OCI-LY7 (cell line): ENCODE data around the gene PRMT2. TPM values are rescaled to one million over a fixed set of nuclear protein-coding genes. Genes with fewer than 3 reads are reported as not detected.
A peak's percentile ranks its signal among the peaks of the same experiment; 100 is the strongest.

Source experiments
- BruUV-seq: library from RNA; stranded (reverse); fragments of 400-500 nt; replicated peaks from 2 replicates; lab custom pipeline; 2021; lab: Mats Ljungman, UMichigan
- CTCF ChIA-PET: fragments of 300-600 bp; sonication (Branson Sonifier 250); formaldehyde crosslinking; loops from one replicate; lab custom pipeline; 2022; ENCODE audit warnings: antibody characterized with exemption; ENCODE audit not compliant: unreplicated experiment; lab: Charles Lee
- POLR2A ChIA-PET: fragments of 300-600 bp; sonication (Branson Sonifier 250); formaldehyde crosslinking; loops from one replicate; lab custom pipeline; 2022; ENCODE audit warnings: antibody characterized with exemption; lab: Charles Lee
- DNase-seq: peaks from one replicate; pipeline ENCODE4 v3.0.0-alpha.2; 2015; ENCODE audit warnings: low spot score
- H2AFZ ChIP-seq: fragments of 200-600 bp; sonication (generic), shearing (Covaris generic); 2 replicates; pipeline ENCODE4 v1.6.1; 2014; ENCODE audit warnings: mild to moderate bottlenecking, antibody characterized with exemption, low read length, moderate library complexity
- H3K27ac ChIP-seq: fragments of 200-600 bp; sonication (generic); 2 replicates; pipeline ENCODE4 v1.5.1; 2014; ENCODE audit warnings: mixed run types, low read depth, mild to moderate bottlenecking, moderate library complexity, low read length, inconsistent platforms; ENCODE audit not compliant: poor library complexity, severe bottlenecking
- H3K36me3 ChIP-seq: fragments of 200-600 bp; sonication (generic); 2 replicates; pipeline ENCODE4 v1.6.1; 2014; ENCODE audit warnings: mild to moderate bottlenecking, antibody characterized with exemption, low read length, moderate library complexity, mixed read lengths; ENCODE audit not compliant: insufficient read depth
- H3K4me1 ChIP-seq: fragments of 200-600 bp; sonication (generic); 2 replicates; pipeline ENCODE4 v1.5.1; 2014; ENCODE audit warnings: mild to moderate bottlenecking, low read length; ENCODE audit not compliant: insufficient read depth, poor library complexity, severe bottlenecking
- H3K4me2 ChIP-seq: fragments of 200-600 bp; sonication (generic); 2 replicates; pipeline ENCODE4 v1.6.1; 2014; ENCODE audit warnings: mild to moderate bottlenecking, low read length
- H3K4me3 ChIP-seq: fragments of 200-600 bp; sonication (generic); 2 replicates; pipeline ENCODE4 v1.5.1; 2014; ENCODE audit warnings: mild to moderate bottlenecking, low read depth, low read length; ENCODE audit not compliant: poor library complexity, severe bottlenecking
- H3K79me2 ChIP-seq: fragments of 200-600 bp; sonication (generic); 2 replicates; pipeline ENCODE4 v1.6.1; 2016; ENCODE audit warnings: low read depth, mild to moderate bottlenecking, low read length, moderate library complexity, mixed read lengths; ENCODE audit not compliant: insufficient read depth
- H3K9me2 ChIP-seq: fragments of 200-600 bp; sonication (generic); 2 replicates; pipeline ENCODE4 v1.6.1; 2016; ENCODE audit warnings: mild to moderate bottlenecking, low read length, mixed read lengths; ENCODE audit not compliant: insufficient read depth
- H3K9me3 ChIP-seq: fragments of 200-600 bp; sonication (generic); 2 replicates; pipeline ENCODE4 v1.6.1; 2014; ENCODE audit warnings: mild to moderate bottlenecking, mixed run types, low read length, mixed read lengths
- H4K20me1 ChIP-seq: fragments of 200-600 bp; sonication (generic); 2 replicates; pipeline ENCODE4 v1.6.1; 2014; ENCODE audit warnings: mild to moderate bottlenecking, antibody characterized with exemption, low read length, moderate library complexity, mixed read lengths; ENCODE audit not compliant: insufficient read depth
- CTCF ChIP-seq: fragments of 200-600 bp; sonication (generic); conservative IDR thresholded peaks from 2 replicates; pipeline ENCODE4 v1.5.1; 2014; ENCODE audit warnings: mild to moderate bottlenecking, antibody characterized with exemption, low read length, moderate library complexity, mixed read lengths
- EZH2phosphoT487 ChIP-seq: fragments of 200-600 bp; sonication (generic); IDR thresholded peaks from 2 replicates; pipeline ENCODE4 v1.6.1; 2018; ENCODE audit warnings: low read depth, borderline replicate concordance, mild to moderate bottlenecking, mixed run types, antibody characterized with exemption, low read length, moderate library complexity, mixed read lengths
- intact Hi-C: fragments of 100-400 bp; cut with micrococcal nuclease; formaldehyde crosslinking; loops from one replicate; pipeline ENCODE4 v1.10.0; 2022; ENCODE audit not compliant: unreplicated experiment
- total RNA-seq, 2 experiments: library from RNA; depleted of rRNA in 1 of 2; stranded (reverse); fragments of >200 nt in 1 of 2; shearing (Covaris generic) in 1 of 2; gene quantifications; 2 replicates each; pipeline ENCODE4 v1.2.3, GENCODE V29; 2014 to 2022

The PRMT2 gene
- total RNA-seq, 2 experiments from 2014 or later, result 30.5 to 32.8 TPM

DNA sequence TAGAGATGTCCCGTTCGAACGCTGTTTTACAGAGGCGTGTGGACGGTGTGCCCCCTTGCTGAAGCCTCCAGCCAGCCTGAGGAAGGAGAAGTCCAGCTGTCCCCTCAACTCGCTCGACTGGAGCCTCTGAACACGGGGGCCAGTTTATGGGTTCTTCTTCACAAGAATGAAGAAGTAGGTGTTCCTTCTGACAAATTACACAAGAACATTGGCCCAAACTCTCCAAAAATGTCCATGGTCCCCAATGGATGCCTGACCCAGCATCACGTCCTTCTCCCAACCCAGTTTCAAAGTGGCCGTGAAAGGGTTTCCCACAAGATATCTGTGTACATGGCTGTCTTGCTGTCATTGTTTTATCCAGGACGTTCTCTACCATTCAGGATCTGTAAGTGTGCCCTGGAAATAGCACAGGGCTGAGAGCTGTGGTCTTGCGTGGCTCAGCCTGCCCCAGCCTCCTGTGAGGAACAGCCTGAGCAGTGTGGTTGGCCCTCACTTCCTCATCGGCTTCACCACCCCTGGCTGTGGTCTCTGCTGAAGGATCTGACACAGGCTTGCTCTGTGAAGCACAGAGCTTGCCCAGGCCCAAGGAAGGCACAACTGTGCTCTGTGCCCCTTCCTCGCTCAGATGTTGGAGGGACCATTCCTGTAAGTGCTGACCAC lies 29.6 kb upstream of the PRMT2 start:
- Histone ChIP-seq H2AFZ (no peak overlapping the region), H4K20me1 (no peaks in the 10 kb centered on the region), H3K4me1 (no peaks in the 10 kb centered on the region), H3K4me3 (no peak overlapping the region), H3K79me2 (no peaks in the 10 kb centered on the region), H3K36me3 (no peaks in the 10 kb centered on the region), H3K9me2 (no peaks in the 10 kb centered on the region), H3K4me2 (no peak overlapping the region), H3K9me3 (no peaks in the 10 kb centered on the region), H3K27ac (no peak overlapping the region)
- ChIA-PET POLR2A (no interaction called here), CTCF (no interaction called here)
- peak; percentile 8 for DNase-seq
- TF ChIP-seq EZH2phosphoT487, result no peak
- no peak for TF ChIP-seq CTCF
- BruUV-seq, result no TSS peak
- intact Hi-C loops, result no loop called here

DNA sequence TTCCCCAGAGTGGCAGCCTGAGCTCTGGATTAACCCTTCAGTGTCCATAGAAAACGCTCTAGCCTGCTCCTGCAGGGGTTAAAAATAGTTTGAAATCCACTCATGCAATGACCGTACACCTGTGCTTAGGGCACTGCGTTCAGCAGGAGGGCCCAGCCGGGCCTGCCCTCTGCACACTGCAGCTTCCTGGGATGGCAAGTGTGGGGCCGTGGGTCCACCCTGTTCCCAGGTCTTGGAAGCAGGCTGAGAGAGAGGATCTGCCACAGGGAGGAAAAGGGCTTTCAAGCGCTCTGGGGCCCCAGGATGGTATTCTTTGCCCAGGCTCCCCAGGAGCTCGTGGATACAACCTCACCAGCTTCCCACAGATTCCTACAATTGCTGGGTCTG lies 29.1 kb upstream of the PRMT2 start:
- H3K79me2 ChIP-seq, result no peaks in the 10 kb centered on the region
- no peaks in the 10 kb centered on the region for H3K4me1 ChIP-seq
- H2AFZ ChIP-seq, result no peak overlapping the region
- H3K4me2 ChIP-seq, result no peak overlapping the region
- H3K36me3 ChIP-seq, result no peaks in the 10 kb centered on the region
- H3K9me3 ChIP-seq, result no peaks in the 10 kb centered on the region
- H3K9me2 ChIP-seq, result no peaks in the 10 kb centered on the region
- H3K27ac ChIP-seq, result no peak overlapping the region
- intact Hi-C loops, result no loop called here
- ChIA-PET CTCF (no interaction called here), POLR2A (no interaction called here)
- DNase-seq, result no peak
- H4K20me1 ChIP-seq, result no peaks in the 10 kb centered on the region
- TF ChIP-seq EZH2phosphoT487 (no peak), CTCF (no peak)
- no TSS peak for BruUV-seq
- H3K4me3 ChIP-seq, result no peak overlapping the region

DNA sequence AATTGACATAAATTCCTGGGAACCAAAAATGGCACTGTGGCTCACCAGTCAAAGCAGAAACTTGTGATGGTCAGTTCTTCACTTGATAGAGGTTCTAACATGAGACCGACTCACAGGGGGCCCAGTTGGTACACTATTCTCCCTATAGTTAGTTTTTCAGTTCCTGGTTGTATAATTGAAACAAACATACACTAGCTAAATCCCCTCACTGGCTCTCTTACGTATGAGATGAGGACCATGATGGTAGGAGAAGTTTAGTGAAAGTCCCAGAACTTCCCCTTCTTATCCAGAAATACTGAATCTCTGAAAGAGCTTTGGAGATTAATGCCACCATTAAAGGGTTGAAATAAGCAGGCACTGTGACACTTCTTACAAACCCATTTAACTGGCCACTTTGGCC lies 27.8 kb upstream of the PRMT2 start:
- no TSS peak for BruUV-seq
- no peak for TF ChIP-seq CTCF
- TF ChIP-seq EZH2phosphoT487, result no peak
- CTCF ChIA-PET, result no interaction called here
- Histone ChIP-seq H4K20me1 (no peaks in the 10 kb centered on the region), H3K9me2 (no peaks in the 10 kb centered on the region), H2AFZ (no peak overlapping the region), H3K36me3 (no peaks in the 10 kb centered on the region), H3K4me2 (no peak overlapping the region), H3K9me3 (no peaks in the 10 kb centered on the region), H3K4me3 (no peak overlapping the region), H3K4me1 (no peaks in the 10 kb centered on the region), H3K27ac (no peak overlapping the region), H3K79me2 (no peaks in the 10 kb centered on the region)
- POLR2A ChIA-PET, result interaction anchor here (1.5 kb wide), 1 partner anchor 27 kb away, joined by 3 read pairs; the partner anchor contains the start of gene PRMT2
- no peak for DNase-seq
- intact Hi-C loops, result loop anchor here (1.0 kb wide), 1 partner anchor 20 kb away; no protein-coding TSS in a partner anchor
